HepG2 (cell line): ENCODE data around the gene INTS1. TPM values are rescaled to one million over a fixed set of nuclear protein-coding genes. Genes with fewer than 3 reads are reported as not detected.

ENCODE experiments used
- BORCS8-MEF2B ChIP-seq: sonication (generic); formaldehyde crosslinking; IDR thresholded peaks from 2 replicates; pipeline ENCODE4 v1.8.0; 2022; ENCODE audit warnings: mild to moderate bottlenecking, missing genetic modification reagents
- CAMTA2 ChIP-seq: sonication (generic); formaldehyde crosslinking; IDR thresholded peaks from 2 replicates; pipeline ENCODE4 v1.4.0; 2020; ENCODE audit warnings: mild to moderate bottlenecking, missing genetic modification reagents, borderline replicate concordance
- HDAC1 ChIP-seq: sonication (generic); formaldehyde crosslinking; IDR thresholded peaks from 2 replicates; pipeline ENCODE4 v1.5.1; 2020; ENCODE audit warnings: mild to moderate bottlenecking, missing genetic modification reagents
- IRF2 ChIP-seq: IDR thresholded peaks from 2 replicates; pipeline ENCODE4 v1.6.1; 2018; ENCODE audit warnings: missing genetic modification reagents, missing compliant biosample characterization
- KAT2B ChIP-seq: fragments of 150-350 bp; IDR thresholded peaks from 2 replicates; pipeline ENCODE4 v1.6.1; 2014; ENCODE audit warnings: low read depth, low read length, borderline replicate concordance
- KMT2B ChIP-seq: IDR thresholded peaks from 2 replicates; pipeline ENCODE4 v1.6.1; 2016; ENCODE audit warnings: missing genetic modification reagents, missing compliant biosample characterization
- MEIS2 ChIP-seq: sonication (generic); formaldehyde crosslinking; IDR thresholded peaks from 2 replicates; pipeline ENCODE4 v1.9.0; 2021; ENCODE audit warnings: mild to moderate bottlenecking, missing genetic modification reagents
- MTF2 ChIP-seq: sonication (generic); formaldehyde crosslinking; IDR thresholded peaks from 2 replicates; pipeline ENCODE4 v1.5.0; 2020; ENCODE audit warnings: missing genetic modification reagents, borderline replicate concordance
- NONO ChIP-seq, 2 experiments: fragments of 450-650 bp in 1 of 2; sonication (generic) in 1 of 2; formaldehyde crosslinking in 1 of 2; IDR thresholded peaks in 1 of 2; conservative IDR thresholded peaks in 1 of 2; 2 replicates each; pipeline versions ENCODE4 v1.6.1 to v1.8.0; 2017 to 2022; ENCODE audit warnings: mild to moderate bottlenecking in 1 of 2, missing genetic modification reagents in 1 of 2, moderate library complexity in 1 of 2
- ZNF557 ChIP-seq: sonication (generic); formaldehyde crosslinking; IDR thresholded peaks from 2 replicates; pipeline ENCODE4 v1.4.0; 2020; ENCODE audit warnings: missing genetic modification reagents
- ZNF562 ChIP-seq: sonication (generic); formaldehyde crosslinking; IDR thresholded peaks from 2 replicates; pipeline ENCODE4 v1.8.0; 2022; ENCODE audit warnings: missing genetic modification reagents, borderline replicate concordance
- polyA plus RNA-seq, 8 experiments: library from polyadenylated mRNA; depleted of rRNA in 3 of 8; stranded (reverse) in 7 of 8; unstranded in 1 of 8; fragments of >200 nt; fragmentation: Illumina TruSeq in 4 of 8; extraction: Trizol in 4 of 8; gene quantifications; 2 replicates each; pipeline versions ENCODE4 v1.2.1 to v1.2.3, GENCODE V29; 2011 to 2016; ENCODE audit warnings: low read depth in 4 of 8, missing spikeins in 1 of 8, mixed read lengths in 1 of 8; ENCODE audit not compliant: insufficient read depth in 1 of 8
- total RNA-seq, 5 experiments: library from RNA; depleted of rRNA; stranded (reverse); fragments of >200 nt; fragmentation: Illumina TruSeq; extraction: Trizol; gene quantifications; 2 replicates each; pipeline ENCODE4 v1.2.3, GENCODE V29; 2016; ENCODE audit warnings: low read depth in 1 of 5
- TF ChIP-seq, protein P1 (sequence below): sonication (generic); formaldehyde crosslinking; IDR thresholded peaks from 2 replicates; pipeline ENCODE4 v1.5.0; 2020; ENCODE audit warnings: mild to moderate bottlenecking, missing genetic modification reagents
- TF ChIP-seq, protein P2 (sequence below): sonication (generic); formaldehyde crosslinking; IDR thresholded peaks from 2 replicates; pipeline ENCODE4 v1.4.0; 2020; ENCODE audit warnings: missing genetic modification reagents
- TF ChIP-seq, protein P3 (sequence below): sonication (generic); formaldehyde crosslinking; IDR thresholded peaks from one replicate; pipeline ENCODE4 v1.5.1; 2020; ENCODE audit warnings: mild to moderate bottlenecking, missing genetic modification reagents; ENCODE audit errors: not compliant biosample characterization
- TF ChIP-seq, protein P4 (sequence below): IDR thresholded peaks from 2 replicates; pipeline ENCODE4 v1.6.1; 2016; ENCODE audit warnings: mild to moderate bottlenecking, missing biosample characterization, missing genetic modification reagents

The INTS1 gene
- total and polyA plus RNA-seq, 2 of the 13 experiments (the other 11 are each of a cell fraction or from before 2014, with no cell fraction given), result 13.7 to 29.0 TPM

DNA sequence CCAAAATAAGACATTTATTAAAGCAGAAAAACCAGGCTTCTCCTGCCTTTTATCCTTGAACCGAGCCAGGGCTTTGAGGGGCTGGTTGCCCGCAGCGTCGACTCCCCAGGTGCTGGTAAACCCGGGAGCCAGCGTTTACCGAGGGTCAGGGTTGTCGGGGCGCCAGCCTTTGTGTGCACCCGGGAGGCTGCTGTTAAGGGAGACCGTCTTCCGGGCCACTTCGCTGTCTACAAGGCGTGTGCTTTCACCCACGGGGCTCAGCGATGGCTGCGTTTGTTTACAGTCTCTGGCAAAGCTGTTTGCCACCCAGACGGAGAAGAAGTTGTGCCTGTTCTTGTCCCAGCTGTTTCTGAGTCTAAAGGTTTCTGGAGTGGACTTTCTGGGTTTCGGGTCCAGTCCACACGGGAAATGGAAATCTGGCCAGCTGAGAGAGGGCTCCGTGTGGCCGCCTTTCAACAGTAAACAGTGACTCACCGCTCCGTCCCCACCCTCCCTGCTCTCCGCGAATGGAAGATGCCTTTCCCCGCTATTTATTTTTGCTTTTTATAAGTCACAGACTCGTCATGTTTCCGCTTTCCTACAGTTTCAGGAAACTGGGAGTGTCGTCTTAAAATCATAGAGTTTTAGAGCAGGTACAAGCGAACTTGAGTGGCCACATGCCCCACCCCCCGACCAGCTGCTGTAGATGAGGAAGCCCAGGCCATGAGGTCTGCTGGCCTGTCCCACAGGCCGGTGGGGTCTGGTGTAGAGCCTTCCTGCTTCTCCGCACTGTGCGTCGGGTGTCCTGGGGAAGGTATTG is 28.5 kb upstream of the INTS1 start (continued):
- TF ChIP-seq, protein P1, sequence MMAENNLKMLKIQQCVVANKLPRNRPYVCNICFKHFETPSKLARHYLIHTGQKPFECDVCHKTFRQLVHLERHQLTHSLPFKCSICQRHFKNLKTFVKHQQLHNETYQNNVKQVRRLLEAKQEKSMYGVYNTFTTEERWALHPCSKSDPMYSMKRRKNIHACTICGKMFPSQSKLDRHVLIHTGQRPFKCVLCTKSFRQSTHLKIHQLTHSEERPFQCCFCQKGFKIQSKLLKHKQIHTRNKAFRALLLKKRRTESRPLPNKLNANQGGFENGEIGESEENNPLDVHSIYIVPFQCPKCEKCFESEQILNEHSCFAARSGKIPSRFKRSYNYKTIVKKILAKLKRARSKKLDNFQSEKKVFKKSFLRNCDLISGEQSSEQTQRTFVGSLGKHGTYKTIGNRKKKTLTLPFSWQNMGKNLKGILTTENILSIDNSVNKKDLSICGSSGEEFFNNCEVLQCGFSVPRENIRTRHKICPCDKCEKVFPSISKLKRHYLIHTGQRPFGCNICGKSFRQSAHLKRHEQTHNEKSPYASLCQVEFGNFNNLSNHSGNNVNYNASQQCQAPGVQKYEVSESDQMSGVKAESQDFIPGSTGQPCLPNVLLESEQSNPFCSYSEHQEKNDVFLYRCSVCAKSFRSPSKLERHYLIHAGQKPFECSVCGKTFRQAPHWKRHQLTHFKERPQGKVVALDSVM (CRISPR knock-in tag), result no peak
- TF ChIP-seq ZNF557 (CRISPR knock-in tag) (no peak), CAMTA2 (no peak), KAT2B (no peak), BORCS8-MEF2B (CRISPR knock-in tag) (no peak), MTF2 (CRISPR knock-in tag) (no peak), ZNF562 (CRISPR knock-in tag) (no peak), MEIS2 (CRISPR knock-in tag) (no peak), NONO (IDR thresholded peaks at IDR 0.05) (no peak), NONO (CRISPR knock-in tag; conservative IDR thresholded peaks at IDR 0.05) (no peak), IRF2 (CRISPR knock-in tag) (peak; percentile 16; the same call in 1 of the 2 replicates), HDAC1 (CRISPR knock-in tag) (peak; percentile 64; the same call in 1 of the 2 replicates), KMT2B (CRISPR knock-in tag) (peak; percentile 27; the same call in 1 of the 2 replicates)
- TF ChIP-seq, protein P2, sequence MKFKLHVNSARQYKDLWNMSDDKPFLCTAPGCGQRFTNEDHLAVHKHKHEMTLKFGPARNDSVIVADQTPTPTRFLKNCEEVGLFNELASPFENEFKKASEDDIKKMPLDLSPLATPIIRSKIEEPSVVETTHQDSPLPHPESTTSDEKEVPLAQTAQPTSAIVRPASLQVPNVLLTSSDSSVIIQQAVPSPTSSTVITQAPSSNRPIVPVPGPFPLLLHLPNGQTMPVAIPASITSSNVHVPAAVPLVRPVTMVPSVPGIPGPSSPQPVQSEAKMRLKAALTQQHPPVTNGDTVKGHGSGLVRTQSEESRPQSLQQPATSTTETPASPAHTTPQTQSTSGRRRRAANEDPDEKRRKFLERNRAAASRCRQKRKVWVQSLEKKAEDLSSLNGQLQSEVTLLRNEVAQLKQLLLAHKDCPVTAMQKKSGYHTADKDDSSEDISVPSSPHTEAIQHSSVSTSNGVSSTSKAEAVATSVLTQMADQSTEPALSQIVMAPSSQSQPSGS (CRISPR knock-in tag), result no peak
- TF ChIP-seq, protein P3, sequence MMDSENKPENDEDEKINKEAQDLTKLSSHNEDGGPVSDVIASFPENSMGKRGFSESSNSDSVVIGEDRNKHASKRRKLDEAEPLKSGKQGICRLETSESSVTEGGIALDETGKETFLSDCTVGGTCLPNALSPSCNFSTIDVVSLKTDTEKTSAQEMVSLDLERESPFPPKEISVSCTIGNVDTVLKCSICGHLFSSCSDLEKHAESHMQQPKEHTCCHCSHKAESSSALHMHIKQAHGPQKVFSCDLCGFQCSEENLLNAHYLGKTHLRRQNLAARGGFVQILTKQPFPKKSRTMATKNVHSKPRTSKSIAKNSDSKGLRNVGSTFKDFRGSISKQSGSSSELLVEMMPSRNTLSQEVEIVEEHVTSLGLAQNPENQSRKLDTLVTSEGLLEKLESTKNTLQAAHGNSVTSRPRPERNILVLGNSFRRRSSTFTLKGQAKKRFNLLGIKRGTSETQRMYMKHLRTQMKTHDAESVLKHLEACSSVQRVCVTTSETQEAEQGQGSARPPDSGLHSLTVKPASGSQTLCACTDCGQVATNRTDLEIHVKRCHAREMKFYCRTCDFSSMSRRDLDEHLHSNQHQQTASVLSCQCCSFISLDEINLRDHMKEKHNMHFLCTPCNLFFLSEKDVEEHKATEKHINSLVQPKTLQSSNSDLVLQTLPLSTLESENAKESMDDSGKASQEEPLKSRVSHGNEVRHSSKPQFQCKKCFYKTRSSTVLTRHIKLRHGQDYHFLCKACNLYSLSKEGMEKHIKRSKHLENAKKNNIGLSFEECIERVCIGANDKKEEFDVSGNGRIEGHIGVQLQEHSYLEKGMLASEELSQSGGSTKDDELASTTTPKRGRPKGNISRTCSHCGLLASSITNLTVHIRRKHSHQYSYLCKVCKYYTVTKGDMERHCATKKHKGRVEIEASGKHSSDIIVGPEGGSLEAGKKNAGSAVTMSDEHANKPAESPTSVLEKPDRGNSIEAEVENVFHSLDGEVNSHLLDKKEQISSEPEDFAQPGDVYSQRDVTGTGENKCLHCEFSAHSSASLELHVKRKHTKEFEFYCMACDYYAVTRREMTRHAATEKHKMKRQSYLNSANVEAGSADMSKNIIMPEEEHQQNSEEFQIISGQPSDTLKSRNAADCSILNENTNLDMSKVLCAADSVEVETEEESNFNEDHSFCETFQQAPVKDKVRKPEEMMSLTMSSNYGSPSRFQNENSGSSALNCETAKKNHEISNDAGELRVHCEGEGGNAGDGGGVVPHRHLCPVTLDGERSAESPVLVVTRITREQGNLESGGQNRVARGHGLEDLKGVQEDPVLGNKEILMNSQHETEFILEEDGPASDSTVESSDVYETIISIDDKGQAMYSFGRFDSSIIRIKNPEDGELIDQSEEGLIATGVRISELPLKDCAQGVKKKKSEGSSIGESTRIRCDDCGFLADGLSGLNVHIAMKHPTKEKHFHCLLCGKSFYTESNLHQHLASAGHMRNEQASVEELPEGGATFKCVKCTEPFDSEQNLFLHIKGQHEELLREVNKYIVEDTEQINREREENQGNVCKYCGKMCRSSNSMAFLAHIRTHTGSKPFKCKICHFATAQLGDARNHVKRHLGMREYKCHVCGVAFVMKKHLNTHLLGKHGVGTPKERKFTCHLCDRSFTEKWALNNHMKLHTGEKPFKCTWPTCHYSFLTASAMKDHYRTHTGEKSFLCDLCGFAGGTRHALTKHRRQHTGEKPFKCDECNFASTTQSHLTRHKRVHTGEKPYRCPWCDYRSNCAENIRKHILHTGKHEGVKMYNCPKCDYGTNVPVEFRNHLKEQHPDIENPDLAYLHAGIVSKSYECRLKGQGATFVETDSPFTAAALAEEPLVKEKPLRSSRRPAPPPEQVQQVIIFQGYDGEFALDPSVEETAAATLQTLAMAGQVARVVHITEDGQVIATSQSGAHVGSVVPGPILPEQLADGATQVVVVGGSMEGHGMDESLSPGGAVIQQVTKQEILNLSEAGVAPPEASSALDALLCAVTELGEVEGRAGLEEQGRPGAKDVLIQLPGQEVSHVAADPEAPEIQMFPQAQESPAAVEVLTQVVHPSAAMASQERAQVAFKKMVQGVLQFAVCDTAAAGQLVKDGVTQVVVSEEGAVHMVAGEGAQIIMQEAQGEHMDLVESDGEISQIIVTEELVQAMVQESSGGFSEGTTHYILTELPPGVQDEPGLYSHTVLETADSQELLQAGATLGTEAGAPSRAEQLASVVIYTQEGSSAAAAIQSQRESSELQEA (CRISPR knock-in tag), result no peak
- TF ChIP-seq, protein P4, sequence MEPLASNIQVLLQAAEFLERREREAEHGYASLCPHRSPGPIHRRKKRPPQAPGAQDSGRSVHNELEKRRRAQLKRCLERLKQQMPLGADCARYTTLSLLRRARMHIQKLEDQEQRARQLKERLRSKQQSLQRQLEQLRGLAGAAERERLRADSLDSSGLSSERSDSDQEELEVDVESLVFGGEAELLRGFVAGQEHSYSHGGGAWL (CRISPR knock-in tag), result no peak
